ENCODE results near the gene INKA2. TPM values are rescaled to one million over a fixed set of nuclear protein-coding genes. Genes with fewer than 3 reads are reported as not detected.
A peak's percentile ranks its signal among the peaks of the same experiment; 100 is the strongest.

The INKA2 gene
- total RNA-seq, 1 donor from 2014 or later = 5.4 TPM

DNA sequence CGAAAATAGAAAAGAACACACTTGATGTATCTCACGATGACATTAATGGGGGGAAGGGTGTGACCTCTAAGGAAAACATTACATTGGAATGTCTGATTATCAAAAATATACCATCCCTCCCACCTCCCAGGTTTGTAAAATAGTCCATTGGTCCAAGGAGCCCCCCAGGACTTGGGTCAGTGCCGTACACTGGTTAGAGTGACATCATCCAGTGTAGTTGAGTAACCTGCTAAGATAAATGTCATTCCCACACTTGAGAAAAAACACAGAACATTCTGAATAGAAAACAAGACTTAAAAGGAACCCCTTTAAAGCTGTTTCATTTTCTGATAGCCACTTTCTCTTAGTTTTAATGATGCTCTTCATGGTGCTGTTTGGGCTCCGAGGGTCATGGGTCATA, 31.7 kb upstream of the INKA2 start:
- Mint-ChIP-seq H3K27me3 (ENCODE audit: low read depth) (no peaks in the 10 kb centered on the region), H3K9me3 (ENCODE audit: low read depth) (no peaks in the 10 kb centered on the region), H3K36me3 (ENCODE audit: low read depth) (peaks cover 3% of the 10 kb centered on the region), H3K4me1 (ENCODE audit: low read depth) (peaks cover 12% of the 10 kb centered on the region), H3K4me3 (ENCODE audit: unreplicated experiment) (no peak overlapping the region), H3K27ac (ENCODE audit: unreplicated experiment) (peak overlapping the region; percentile 42)
- TF ChIP-seq, protein P1, sequence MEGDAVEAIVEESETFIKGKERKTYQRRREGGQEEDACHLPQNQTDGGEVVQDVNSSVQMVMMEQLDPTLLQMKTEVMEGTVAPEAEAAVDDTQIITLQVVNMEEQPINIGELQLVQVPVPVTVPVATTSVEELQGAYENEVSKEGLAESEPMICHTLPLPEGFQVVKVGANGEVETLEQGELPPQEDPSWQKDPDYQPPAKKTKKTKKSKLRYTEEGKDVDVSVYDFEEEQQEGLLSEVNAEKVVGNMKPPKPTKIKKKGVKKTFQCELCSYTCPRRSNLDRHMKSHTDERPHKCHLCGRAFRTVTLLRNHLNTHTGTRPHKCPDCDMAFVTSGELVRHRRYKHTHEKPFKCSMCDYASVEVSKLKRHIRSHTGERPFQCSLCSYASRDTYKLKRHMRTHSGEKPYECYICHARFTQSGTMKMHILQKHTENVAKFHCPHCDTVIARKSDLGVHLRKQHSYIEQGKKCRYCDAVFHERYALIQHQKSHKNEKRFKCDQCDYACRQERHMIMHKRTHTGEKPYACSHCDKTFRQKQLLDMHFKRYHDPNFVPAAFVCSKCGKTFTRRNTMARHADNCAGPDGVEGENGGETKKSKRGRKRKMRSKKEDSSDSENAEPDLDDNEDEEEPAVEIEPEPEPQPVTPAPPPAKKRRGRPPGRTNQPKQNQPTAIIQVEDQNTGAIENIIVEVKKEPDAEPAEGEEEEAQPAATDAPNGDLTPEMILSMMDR (IDR thresholded peaks at IDR 0.05) = no peak
- DNase-seq (ENCODE audit: low spot score) = no peak

- H3K27ac Mint-ChIP-seq (ENCODE audit: unreplicated experiment) = peak overlapping the region; percentile 4
- TF ChIP-seq, protein P1 (IDR thresholded peaks at IDR 0.05) = peak; percentile 93
- no peak overlapping the region for H3K4me3 Mint-ChIP-seq (ENCODE audit: unreplicated experiment)
- H3K9me3 Mint-ChIP-seq (ENCODE audit: low read depth) = no peaks in the 10 kb centered on the region
- H3K4me1 Mint-ChIP-seq (ENCODE audit: low read depth) = peaks cover 6% of the 10 kb centered on the region
- H3K36me3 Mint-ChIP-seq (ENCODE audit: low read depth) = peaks cover 7% of the 10 kb centered on the region
- no peaks in the 10 kb centered on the region for H3K27me3 Mint-ChIP-seq (ENCODE audit: low read depth)
- DNase-seq (ENCODE audit: low spot score) = no peak
Observed at GRCh38 chr1:111769517-111770146, 30.4 kb upstream of the INKA2 start.

- DNase-seq (ENCODE audit: low spot score) = no peak
- no peak overlapping the region for H3K27ac Mint-ChIP-seq (ENCODE audit: unreplicated experiment)
- no peaks in the 10 kb centered on the region for H3K9me3 Mint-ChIP-seq (ENCODE audit: low read depth)
- peaks cover 6% of the 10 kb centered on the region for H3K4me1 Mint-ChIP-seq (ENCODE audit: low read depth)
- peaks cover 7% of the 10 kb centered on the region for H3K36me3 Mint-ChIP-seq (ENCODE audit: low read depth)
- H3K27me3 Mint-ChIP-seq (ENCODE audit: low read depth) = no peaks in the 10 kb centered on the region
- TF ChIP-seq, protein P1 (IDR thresholded peaks at IDR 0.05) = no peak
- no peak overlapping the region for H3K4me3 Mint-ChIP-seq (ENCODE audit: unreplicated experiment)
Observed at GRCh38 chr1:111768625-111769024, 29.4 kb upstream of the INKA2 start.

DNA sequence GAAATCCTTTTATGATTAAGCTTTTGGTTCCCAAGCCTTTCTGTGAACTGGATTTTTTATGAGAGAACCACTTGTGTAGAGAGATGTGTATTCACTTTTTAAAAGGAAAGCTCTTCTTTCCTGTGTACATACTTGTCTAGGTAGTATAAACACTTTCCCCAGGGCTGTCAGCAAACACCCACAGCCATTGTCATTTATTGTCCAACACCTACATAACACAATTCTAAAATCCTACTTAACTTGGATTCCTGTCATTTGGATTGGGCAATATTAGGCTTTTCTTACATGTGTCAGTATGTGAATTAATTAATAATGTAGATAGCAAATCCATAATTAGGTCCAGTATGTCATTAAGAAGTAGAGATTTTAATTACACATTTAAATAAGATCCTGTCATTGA, 28.8 kb upstream of the INKA2 start:
- DNase-seq (ENCODE audit: low spot score) = no peak
- Mint-ChIP-seq H3K36me3 (ENCODE audit: low read depth) (peaks cover 7% of the 10 kb centered on the region), H3K9me3 (ENCODE audit: low read depth) (no peaks in the 10 kb centered on the region), H3K4me1 (ENCODE audit: low read depth) (peaks cover 6% of the 10 kb centered on the region), H3K27ac (ENCODE audit: unreplicated experiment) (no peak overlapping the region), H3K4me3 (ENCODE audit: unreplicated experiment) (no peak overlapping the region), H3K27me3 (ENCODE audit: low read depth) (no peaks in the 10 kb centered on the region)
- TF ChIP-seq, protein P1 (IDR thresholded peaks at IDR 0.05) = no peak

GRCh38 chr1:111762332-111762731, 23.1 kb upstream of the INKA2 start:
- peaks cover 6% of the 10 kb centered on the region for H3K4me1 Mint-ChIP-seq (ENCODE audit: low read depth)
- TF ChIP-seq, protein P1 (IDR thresholded peaks at IDR 0.05) = no peak
- peaks cover 21% of the 10 kb centered on the region for H3K36me3 Mint-ChIP-seq (ENCODE audit: low read depth)
- no peaks in the 10 kb centered on the region for H3K27me3 Mint-ChIP-seq (ENCODE audit: low read depth)
- DNase-seq (ENCODE audit: low spot score) = no peak
- no peaks in the 10 kb centered on the region for H3K9me3 Mint-ChIP-seq (ENCODE audit: low read depth)
- no peak overlapping the region for H3K4me3 Mint-ChIP-seq (ENCODE audit: unreplicated experiment)
- H3K27ac Mint-ChIP-seq (ENCODE audit: unreplicated experiment) = no peak overlapping the region
